ENCODE measurements around the gene EDDM13.
"Not testable (repeated sequence)": the region's sequence is repeated elsewhere in the genome, so short reads cannot be mapped to it uniquely, and the experiment has no call there.

Gene EDDM13

GRCh38 chr19:56272161-56272798 lies at the start of gene EDDM13:
TSS of gene EDDM13 (plus strand) at chr19:56272748. CDS start at chr19:56272835, 87 bp downstream.
- DNase-seq = no peak

GRCh38 chr19:56222901-56223300 lies 49.6 kb upstream of the EDDM13 start:
- no peak for DNase-seq

- no peak for DNase-seq
These were observed 49.1 kb upstream of the EDDM13 start for GRCh38 chr19:56223481-56223880.

GRCh38 chr19:56245121-56245740 lies 27.3 kb upstream of the EDDM13 start:
- DNase-seq = no peak

- not testable (repeated sequence) for DNase-seq
These were observed 26.8 kb upstream of the EDDM13 start for GRCh38 chr19:56245764-56246163.

GRCh38 chr19:56248736-56249338 lies 23.7 kb upstream of the EDDM13 start:
- DNase-seq = not testable (repeated sequence)

- DNase-seq = peak; percentile 53
These were observed 19.7 kb upstream of the EDDM13 start for GRCh38 chr19:56252699-56253422.

GRCh38 chr19:56253737-56254136 lies 18.8 kb upstream of the EDDM13 start:
- DNase-seq = peak; percentile 14

GRCh38 chr19:56258272-56258671 lies 14.3 kb upstream of the EDDM13 start:
- DNase-seq = no peak

GRCh38 chr19:56261145-56261544 lies 11.4 kb upstream of the EDDM13 start:
- no peak for DNase-seq

- not testable (repeated sequence) for DNase-seq
These were observed 10.6 kb upstream of the EDDM13 start for GRCh38 chr19:56261932-56262331.

- no peak for DNase-seq
These were observed 9.2 kb upstream of the EDDM13 start for GRCh38 chr19:56263319-56263718.

- DNase-seq = no peak
These were observed 6.5 kb upstream of the EDDM13 start for GRCh38 chr19:56266051-56266450.

GRCh38 chr19:56269348-56269747 lies 3.2 kb upstream of the EDDM13 start:
- DNase-seq = no peak

GRCh38 chr19:56270676-56271075 lies 1.9 kb upstream of the EDDM13 start:
- DNase-seq = no peak

- no peak for DNase-seq
These were observed 1.4 kb upstream of the EDDM13 start for GRCh38 chr19:56271151-56271550.

- no peak for DNase-seq
These were observed 1.1 kb downstream of the EDDM13 start for GRCh38 chr19:56273563-56274117.

GRCh38 chr19:56282809-56283208 lies 10.3 kb downstream of the EDDM13 start:
- DNase-seq = no peak

- no peak for DNase-seq
These were observed 12.2 kb downstream of the EDDM13 start for GRCh38 chr19:56284746-56285145.

- DNase-seq = no peak
These were observed 17.6 kb downstream of the EDDM13 start for GRCh38 chr19:56290104-56290503.

GRCh38 chr19:56291867-56292266 lies 19.3 kb downstream of the EDDM13 start:
- DNase-seq = no peak

- DNase-seq = peak; percentile 58
These were observed 22.0 kb downstream of the EDDM13 start for GRCh38 chr19:56294549-56294948.

Data from NCI-H2029 treated with DMSO at 0.1 percent for 48 hours (cell line).